GM12864 (cell line): ENCODE results near the gene ACTBL2.

Experiments used
- DNase-seq: peaks from one replicate; pipeline ENCODE4 v3.0.0-alpha.2; 2011; ENCODE audit warnings: low read depth
- H3K4me3 ChIP-seq: 2 replicates; pipeline ENCODE4 v1.5.1; 2011; ENCODE audit warnings: mild to moderate bottlenecking, low read depth, low read length, control low read depth
- CTCF ChIP-seq: IDR thresholded peaks from 2 replicates; pipeline ENCODE4 v1.5.1; 2011; ENCODE audit warnings: low read depth, mild to moderate bottlenecking, moderate library complexity, low read length, control low read depth, inconsistent platforms; ENCODE audit errors: missing control alignments

Gene ACTBL2

GRCh38 chr5:57513785-57514184 lies 31.2 kb upstream of the ACTBL2 start:
- TF ChIP-seq CTCF: no peak
- no peak for DNase-seq
- H3K4me3 ChIP-seq: no peak overlapping the region

GRCh38 chr5:57511321-57511720 lies 28.7 kb upstream of the ACTBL2 start:
- TF ChIP-seq CTCF: no peak
- DNase-seq: no peak

GRCh38 chr5:57509501-57510260 lies 27.1 kb upstream of the ACTBL2 start:
- no peak for TF ChIP-seq CTCF
- H3K4me3 ChIP-seq: no peak overlapping the region
- no peak for DNase-seq

More at GRCh38 chr5:57511321-57511720, 28.7 kb upstream of the ACTBL2 start:
- H3K4me3 ChIP-seq: no peak overlapping the region

- no peak overlapping the region for H3K4me3 ChIP-seq
- no peak for TF ChIP-seq CTCF
- DNase-seq: no peak
Measured at GRCh38 chr5:57508211-57508610, 25.6 kb upstream of the ACTBL2 start.

GRCh38 chr5:57505272-57506200 lies 22.9 kb upstream of the ACTBL2 start:
- DNase-seq: no peak
- no peak overlapping the region for H3K4me3 ChIP-seq
- TF ChIP-seq CTCF: no peak

- H3K4me3 ChIP-seq: no peak overlapping the region
- no peak for TF ChIP-seq CTCF
- DNase-seq: no peak
Measured at GRCh38 chr5:57504357-57504756, 21.7 kb upstream of the ACTBL2 start.
